ENCODE data around the gene GIGYF2.

DNA sequence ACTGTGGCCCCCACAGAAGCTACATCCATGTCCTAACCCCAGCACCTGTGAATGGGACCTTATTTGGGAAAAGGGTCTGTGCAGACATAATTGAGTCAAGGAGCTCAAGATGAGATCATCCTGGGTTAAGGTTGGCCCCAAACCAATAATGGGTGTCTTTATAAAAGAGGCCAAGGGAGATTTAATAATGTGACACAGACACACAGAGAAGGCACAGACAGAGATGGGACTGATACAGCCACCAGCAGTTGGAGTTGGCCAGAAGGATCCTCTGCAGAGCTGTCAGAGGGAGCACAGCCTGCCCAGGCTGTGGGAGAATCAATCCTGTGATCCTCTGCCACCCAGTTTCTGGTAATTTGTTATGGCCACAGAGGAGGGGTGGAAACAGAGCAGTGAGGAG, 199.0 kb downstream of the GIGYF2 start:
- no peak for TF ChIP-seq CTCF (conservative IDR thresholded peaks at IDR 0.05 in 1 of 2, IDR thresholded peaks at IDR 0.05 in 1 of 2; ENCODE audit: extremely low read depth in 1 of 2, insufficient read depth in 1 of 2, low read depth in 1 of 2, low read length in 2 of 2)
- TF ChIP-seq EZH2 (IDR thresholded peaks at IDR 0.05; ENCODE audit: borderline replicate concordance, low read length): no peak
